Endothelial cell of umbilical vein (primary cell): ENCODE data around the gene LMF1. TPM values are rescaled to one million over a fixed set of nuclear protein-coding genes. Genes with fewer than 3 reads are reported as not detected.
"Not testable (repeated sequence)": the region's sequence is repeated elsewhere in the genome, so short reads cannot be mapped to it uniquely, and the experiment has no call there.

Experiments
- BruUV-seq: library from RNA; stranded (reverse); fragments of 400-500 nt; replicated peaks from 2 replicates; lab custom pipeline; 2021; lab: Mats Ljungman, UMichigan
- CTCF ChIA-PET: fragments of 300-600, 350-600 bp; sonication (Branson Sonifier 250); formaldehyde crosslinking; loops from one replicate; lab custom pipeline; 2021; ENCODE audit warnings: antibody characterized with exemption, inconsistent platforms; lab: Charles Lee
- POLR2A ChIA-PET: fragments of 300-600, 350-600 bp; sonication (Branson Sonifier 250); formaldehyde crosslinking; loops from one replicate; lab custom pipeline; 2021; ENCODE audit warnings: antibody characterized with exemption, inconsistent platforms; lab: Charles Lee
- DNase-seq: peaks from one replicate; pipeline ENCODE4 v3.0.0-alpha.2; 2011; ENCODE audit warnings: low read depth, low spot score
- FAIRE-seq: peaks from 2 replicates; lab custom pipeline; 2011; peaks lifted over from hg19 to GRCh38; lab: Jason Lieb, UNC
- H2AFZ ChIP-seq: 2 replicates; pipeline ENCODE4 v1.6.0; 2012; ENCODE audit warnings: low read depth, low read length, control low read depth, inconsistent platforms
- H3K27ac ChIP-seq: 2 replicates; pipeline ENCODE4 v1.5.1; 2011; ENCODE audit warnings: low read depth, mild to moderate bottlenecking, control low read depth, low read length, moderate library complexity; ENCODE audit not compliant: insufficient read depth
- H3K27me3 ChIP-seq, 2 experiments: 2 replicates each; pipeline versions ENCODE4 v1.6.0 to v1.6.1; 2011; ENCODE audit warnings: low read length in 2 of 2, mixed read lengths in 1 of 2; ENCODE audit not compliant: control insufficient read depth in 2 of 2, insufficient read depth in 2 of 2
- H3K36me3 ChIP-seq, 2 experiments: 2 replicates in 1 of 2; 3 replicates in 1 of 2; pipeline ENCODE4 v1.5.1; 2011; ENCODE audit warnings: low read length in 2 of 2, mild to moderate bottlenecking in 1 of 2, moderate library complexity in 1 of 2; ENCODE audit not compliant: control insufficient read depth in 2 of 2, insufficient read depth in 2 of 2; ENCODE audit errors: extremely low read depth in 1 of 2
- H3K4me1 ChIP-seq: 3 replicates; pipeline ENCODE4 v1.5.1; 2011; ENCODE audit warnings: mild to moderate bottlenecking, low read length; ENCODE audit not compliant: control insufficient read depth, insufficient read depth; ENCODE audit errors: extremely low read depth
- H3K4me2 ChIP-seq: 2 replicates; pipeline ENCODE4 v1.6.1; 2011; ENCODE audit warnings: low read length, control low read depth, mixed read lengths; ENCODE audit not compliant: insufficient read depth
- H3K4me3 ChIP-seq, 3 experiments: fragments of 200-600 bp in 1 of 3; sonication (generic), shearing (Covaris generic) in 1 of 3; replicated peaks in 1 of 3; 2 replicates each; pipeline ENCODE4 v1.5.1; 2011 to 2016; ENCODE audit warnings: control low read depth in 3 of 3, low read length in 3 of 3, mild to moderate bottlenecking in 2 of 3, inconsistent platforms in 1 of 3, low read depth in 1 of 3, moderate library complexity in 1 of 3; ENCODE audit not compliant: insufficient read depth in 1 of 3
- H3K79me2 ChIP-seq: 2 replicates; pipeline ENCODE4 v1.6.0; 2012; ENCODE audit warnings: low read length, inconsistent platforms; ENCODE audit not compliant: control insufficient read depth, insufficient read depth
- H3K9ac ChIP-seq: replicated peaks from 2 replicates; pipeline ENCODE3; 2011; ENCODE audit warnings: low read length, control low read depth; ENCODE audit not compliant: insufficient read depth; ENCODE audit errors: extremely low read depth
- H3K9me1 ChIP-seq: replicated peaks from 3 replicates; pipeline ENCODE4 v1.6.0; 2011; ENCODE audit warnings: mild to moderate bottlenecking, low read length; ENCODE audit not compliant: control insufficient read depth, insufficient read depth; ENCODE audit errors: extremely low read depth
- H3K9me3 ChIP-seq: replicated peaks from 2 replicates; pipeline ENCODE4 v1.5.1; 2012; ENCODE audit warnings: low read length, inconsistent platforms; ENCODE audit not compliant: control insufficient read depth, insufficient read depth
- H4K20me1 ChIP-seq: replicated peaks from 2 replicates; pipeline ENCODE3; 2011; ENCODE audit warnings: mild to moderate bottlenecking, low read length; ENCODE audit not compliant: control insufficient read depth, insufficient read depth; ENCODE audit errors: extremely low read depth
- EZH2 ChIP-seq: IDR thresholded peaks from 2 replicates; pipeline ENCODE4 v1.6.1; 2012; ENCODE audit warnings: borderline replicate concordance, low read depth, mild to moderate bottlenecking, moderate library complexity, low read length, inconsistent platforms; ENCODE audit not compliant: severe bottlenecking
- GATA2 ChIP-seq: IDR thresholded peaks from 2 replicates; pipeline ENCODE4 v1.7.0; 2011; ENCODE audit warnings: low read depth, mild to moderate bottlenecking, moderate library complexity, mixed read lengths, low read length; ENCODE audit not compliant: insufficient read length, insufficient read depth
- JUN ChIP-seq: IDR thresholded peaks from 2 replicates; pipeline ENCODE4 v1.6.1; 2011; ENCODE audit warnings: borderline replicate concordance, low read depth; ENCODE audit not compliant: insufficient read length, insufficient read depth
- MYC ChIP-seq: IDR thresholded peaks from one replicate; pipeline ENCODE4 v1.6.1; 2011; ENCODE audit warnings: mild to moderate bottlenecking, low read depth, low read length
- POLR2AphosphoS5 ChIP-seq: IDR thresholded peaks from 2 replicates; pipeline ENCODE4 v1.6.1; 2012; ENCODE audit warnings: low read depth, mild to moderate bottlenecking, control low read depth, low read length, moderate library complexity; ENCODE audit not compliant: insufficient read depth
- dilution Hi-C: fragments of 300-500 bp; cut with MboI; formaldehyde crosslinking; loops from one replicate; pipeline ENCODE4 v1.15.0; 2019; ENCODE audit warnings: low sequenced_read_pairs; ENCODE audit not compliant: extremely low pct_ligation_motif_present
- intact Hi-C: fragments of 100-400 bp; cut with micrococcal nuclease; formaldehyde crosslinking; loops from one replicate; pipeline ENCODE4 v1.10.0; 2022
- polyA plus RNA-seq, 4 experiments: library from polyadenylated mRNA; depleted of rRNA in 3 of 4; stranded (reverse) in 3 of 4; unstranded in 1 of 4; fragments of >200 nt; gene quantifications; 2 replicates each; pipeline versions ENCODE4 v1.2.1 to v1.2.3, GENCODE V29; 2011 to 2012; ENCODE audit warnings: missing spikeins in 1 of 4
- total RNA-seq: library from RNA; stranded (reverse); gene quantifications from 2 replicates; pipeline ENCODE4 v1.2.3, GENCODE V29; 2021
- TF ChIP-seq, protein P1 (sequence below), 2 donors: IDR thresholded peaks; 1 replicate in 1 of 2; 2 replicates in 1 of 2; pipeline ENCODE4 v1.5.1; 2011; ENCODE audit warnings: low read length in 2 of 2, mild to moderate bottlenecking in 2 of 2, moderate library complexity in 2 of 2, control low read depth in 1 of 2, inconsistent platforms in 1 of 2, low read depth in 1 of 2; ENCODE audit not compliant: insufficient read depth in 1 of 2; ENCODE audit errors: extremely low read depth in 1 of 2

Gene LMF1
- total and polyA plus RNA-seq, 2 donors (not counting 3 experiments of a cell fraction or from before 2014, with no cell fraction given), result 17.8 TPM

- dilution Hi-C loops (no loop called here), intact Hi-C loops (no loop called here)
- no peak overlapping the region for H2AFZ ChIP-seq
- ChIA-PET CTCF (interaction anchor here (1.2 kb wide), 1 partner anchor 11 kb away, joined by 4 read pairs; no protein-coding TSS in a partner anchor), POLR2A (no interaction called here)
- no peak overlapping the region for H3K9ac ChIP-seq
- FAIRE-seq, result no peak
- no peaks in the 10 kb centered on the region for H3K4me1 ChIP-seq
- no peaks in the 10 kb centered on the region for H3K9me1 ChIP-seq
- no peaks in the 10 kb centered on the region for H3K36me3 ChIP-seq
- no peaks in the 10 kb centered on the region for H3K9me3 ChIP-seq
- H3K4me2 ChIP-seq, result no peak overlapping the region
- H3K27me3 ChIP-seq, result no peaks in the 10 kb centered on the region
- H3K4me3 ChIP-seq, result no peak overlapping the region
- TF ChIP-seq POLR2AphosphoS5 (no peak), JUN (no peak), MYC (no peak), GATA2 (no peak), EZH2 (no peak)
- TF ChIP-seq, protein P1, sequence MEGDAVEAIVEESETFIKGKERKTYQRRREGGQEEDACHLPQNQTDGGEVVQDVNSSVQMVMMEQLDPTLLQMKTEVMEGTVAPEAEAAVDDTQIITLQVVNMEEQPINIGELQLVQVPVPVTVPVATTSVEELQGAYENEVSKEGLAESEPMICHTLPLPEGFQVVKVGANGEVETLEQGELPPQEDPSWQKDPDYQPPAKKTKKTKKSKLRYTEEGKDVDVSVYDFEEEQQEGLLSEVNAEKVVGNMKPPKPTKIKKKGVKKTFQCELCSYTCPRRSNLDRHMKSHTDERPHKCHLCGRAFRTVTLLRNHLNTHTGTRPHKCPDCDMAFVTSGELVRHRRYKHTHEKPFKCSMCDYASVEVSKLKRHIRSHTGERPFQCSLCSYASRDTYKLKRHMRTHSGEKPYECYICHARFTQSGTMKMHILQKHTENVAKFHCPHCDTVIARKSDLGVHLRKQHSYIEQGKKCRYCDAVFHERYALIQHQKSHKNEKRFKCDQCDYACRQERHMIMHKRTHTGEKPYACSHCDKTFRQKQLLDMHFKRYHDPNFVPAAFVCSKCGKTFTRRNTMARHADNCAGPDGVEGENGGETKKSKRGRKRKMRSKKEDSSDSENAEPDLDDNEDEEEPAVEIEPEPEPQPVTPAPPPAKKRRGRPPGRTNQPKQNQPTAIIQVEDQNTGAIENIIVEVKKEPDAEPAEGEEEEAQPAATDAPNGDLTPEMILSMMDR (IDR thresholded peaks at IDR 0.05; ENCODE audit: extremely low read depth in 1 of 2, insufficient read depth in 1 of 2, low read depth in 1 of 2, low read length in 2 of 2), result no peak
- H3K27ac ChIP-seq, result no peak overlapping the region
- no TSS peak for BruUV-seq
- DNase-seq, result no peak
- H3K79me2 ChIP-seq, result no peaks in the 10 kb centered on the region
- H4K20me1 ChIP-seq, result no peaks in the 10 kb centered on the region
These were observed 87.0 kb downstream of the LMF1 start for GRCh38 chr16:883781-884180.

GRCh38 chr16:883340-883739 is 87.4 kb downstream of the LMF1 start:
- intact Hi-C loops (no loop called here), dilution Hi-C loops (no loop called here)
- Histone ChIP-seq H2AFZ (no peak overlapping the region), H3K79me2 (no peaks in the 10 kb centered on the region), H4K20me1 (no peaks in the 10 kb centered on the region), H3K36me3 (no peaks in the 10 kb centered on the region), H3K9me3 (no peaks in the 10 kb centered on the region), H3K9me1 (no peaks in the 10 kb centered on the region), H3K27me3 (no peaks in the 10 kb centered on the region), H3K27ac (no peak overlapping the region), H3K4me3 (no peak overlapping the region), H3K9ac (no peak overlapping the region), H3K4me2 (no peak overlapping the region), H3K4me1 (no peaks in the 10 kb centered on the region)
- DNase-seq, result no peak
- BruUV-seq, result no TSS peak
- POLR2A ChIA-PET, result no interaction called here
- no peak for FAIRE-seq
- no peak for TF ChIP-seq MYC
- CTCF ChIA-PET, result no interaction called here

GRCh38 chr16:882671-883070 is 88.1 kb downstream of the LMF1 start:
- dilution Hi-C loops, H3K4me3 ChIP-seq, BruUV-seq, H3K36me3 ChIP-seq, intact Hi-C loops, H3K27ac ChIP-seq, POLR2A ChIA-PET, H3K9me1 ChIP-seq, H3K9me3 ChIP-seq, FAIRE-seq, H3K4me2 ChIP-seq, H2AFZ ChIP-seq, DNase-seq, H4K20me1 ChIP-seq, H3K27me3 ChIP-seq, H3K9ac ChIP-seq, H3K79me2 ChIP-seq, H3K4me1 ChIP-seq: not testable (repeated sequence)
- CTCF ChIA-PET, result interaction anchor here (1.2 kb wide), 1 partner anchor 172 kb away, joined by 3 read pairs; no protein-coding TSS in a partner anchor
